ENCODE results near the gene PCDH1. TPM values are rescaled to one million over a fixed set of nuclear protein-coding genes. Genes with fewer than 3 reads are reported as not detected.

Gene PCDH1
- polyA plus RNA-seq, 1 donor = 29.4 TPM

DNA sequence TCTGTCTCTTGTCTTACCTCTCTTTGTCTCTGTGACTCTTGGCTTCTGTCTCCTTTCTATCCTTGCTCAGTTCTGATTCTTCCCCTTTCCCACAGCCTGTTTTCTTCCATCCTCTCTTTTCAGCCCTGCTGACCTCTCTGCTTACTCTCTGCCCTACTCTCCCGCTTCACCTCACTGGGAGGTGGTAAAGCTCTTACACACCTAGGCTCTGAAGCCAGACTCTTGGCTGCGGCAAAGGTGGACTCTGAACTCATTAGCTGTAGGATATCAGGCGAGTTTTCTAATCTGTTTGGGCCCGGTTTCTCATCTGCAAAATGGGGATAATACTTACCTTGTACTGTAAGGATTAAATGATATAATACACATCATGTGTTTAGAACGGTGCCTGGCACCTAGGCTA is 11.1 kb downstream of the PCDH1 start:
- Histone ChIP-seq H3K27me3 (ENCODE audit: control insufficient read depth, insufficient read depth, low read length) (no peaks in the 10 kb centered on the region), H3K27ac (ENCODE audit: low read length) (peak overlapping the region; percentile 71), H3K4me1 (ENCODE audit: control insufficient read depth, insufficient read depth, low read length) (peaks cover 51% of the 10 kb centered on the region), H3K36me3 (ENCODE audit: control insufficient read depth, insufficient read depth, low read length) (peaks cover 60% of the 10 kb centered on the region), H3K4me3 (ENCODE audit: low read length) (no peak overlapping the region), H3K9me3 (ENCODE audit: control insufficient read depth, low read depth, low read length) (no peaks in the 10 kb centered on the region)
- DNase-seq = peak; percentile 74 to 85
- WGBS (ENCODE audit: insufficient coverage, low lambda C conversion rate) = no CpG with 5 or more reads among the region's 5 CpGs

DNA sequence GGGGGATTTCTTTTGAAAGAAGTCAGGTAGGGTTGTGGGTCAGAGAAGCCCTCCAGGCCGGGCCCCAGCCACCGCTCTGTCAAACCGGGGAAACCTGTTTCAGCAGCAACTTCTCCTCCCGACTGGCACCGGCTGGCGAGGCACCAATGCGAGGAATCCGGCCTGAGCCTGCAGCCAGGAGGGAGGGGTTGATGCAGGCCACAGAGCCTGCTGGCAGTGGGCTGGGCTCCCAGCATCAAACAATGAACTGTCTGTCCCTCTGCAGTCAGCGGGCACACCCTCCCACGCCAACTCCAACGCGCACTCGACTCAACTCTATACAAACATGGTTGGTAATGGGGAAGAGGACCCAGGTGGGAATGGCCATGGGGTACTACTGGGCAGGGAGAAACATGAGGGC is 12.1 kb downstream of the PCDH1 start:
- DNase-seq = peak in 1 of 2 donors; percentile 73
- peaks cover 64% of the 10 kb centered on the region for H3K36me3 ChIP-seq (ENCODE audit: control insufficient read depth, insufficient read depth, low read length)
- no peaks in the 10 kb centered on the region for H3K27me3 ChIP-seq (ENCODE audit: control insufficient read depth, insufficient read depth, low read length)
- peak overlapping the region; percentile 71 for H3K27ac ChIP-seq (ENCODE audit: low read length)
- no peak overlapping the region for H3K4me3 ChIP-seq (ENCODE audit: low read length)
- no peaks in the 10 kb centered on the region for H3K9me3 ChIP-seq (ENCODE audit: control insufficient read depth, low read depth, low read length)
- no CpG with 5 or more reads among the region's 13 CpGs for WGBS (ENCODE audit: insufficient coverage, low lambda C conversion rate)
- H3K4me1 ChIP-seq (ENCODE audit: control insufficient read depth, insufficient read depth, low read length) = peaks cover 42% of the 10 kb centered on the region

- WGBS (ENCODE audit: insufficient coverage, low lambda C conversion rate) = no CpG with 5 or more reads among the region's 2 CpGs
- Histone ChIP-seq H3K9me3 (ENCODE audit: control insufficient read depth, low read depth, low read length) (no peaks in the 10 kb centered on the region), H3K36me3 (ENCODE audit: control insufficient read depth, insufficient read depth, low read length) (peaks cover 64% of the 10 kb centered on the region), H3K4me3 (ENCODE audit: low read length) (no peak overlapping the region), H3K27me3 (ENCODE audit: control insufficient read depth, insufficient read depth, low read length) (no peaks in the 10 kb centered on the region), H3K27ac (ENCODE audit: low read length) (no peak overlapping the region), H3K4me1 (ENCODE audit: control insufficient read depth, insufficient read depth, low read length) (peaks cover 35% of the 10 kb centered on the region)
- DNase-seq = no peak
Observed at GRCh38 chr5:141865406-141865805, 12.8 kb downstream of the PCDH1 start.

- peaks cover 64% of the 10 kb centered on the region for H3K36me3 ChIP-seq (ENCODE audit: control insufficient read depth, insufficient read depth, low read length)
- H3K27me3 ChIP-seq (ENCODE audit: control insufficient read depth, insufficient read depth, low read length) = no peaks in the 10 kb centered on the region
- 95% methylated on average over 4 of the region's 24 CpGs for WGBS (ENCODE audit: insufficient coverage, low lambda C conversion rate)
- no peak overlapping the region for H3K27ac ChIP-seq (ENCODE audit: low read length)
- no peak overlapping the region for H3K4me3 ChIP-seq (ENCODE audit: low read length)
- H3K4me1 ChIP-seq (ENCODE audit: control insufficient read depth, insufficient read depth, low read length) = peaks cover 28% of the 10 kb centered on the region
- H3K9me3 ChIP-seq (ENCODE audit: control insufficient read depth, low read depth, low read length) = no peaks in the 10 kb centered on the region
- no peak for DNase-seq
Observed at GRCh38 chr5:141864371-141865370, 13.5 kb downstream of the PCDH1 start.

- H3K36me3 ChIP-seq (ENCODE audit: control insufficient read depth, insufficient read depth, low read length) = peaks cover 58% of the 10 kb centered on the region
- no peak overlapping the region for H3K4me3 ChIP-seq (ENCODE audit: low read length)
- H3K27ac ChIP-seq (ENCODE audit: low read length) = no peak overlapping the region
- peaks cover 21% of the 10 kb centered on the region for H3K4me1 ChIP-seq (ENCODE audit: control insufficient read depth, insufficient read depth, low read length)
- no CpG with 5 or more reads among the region's 20 CpGs for WGBS (ENCODE audit: insufficient coverage, low lambda C conversion rate)
- H3K9me3 ChIP-seq (ENCODE audit: control insufficient read depth, low read depth, low read length) = no peaks in the 10 kb centered on the region
- H3K27me3 ChIP-seq (ENCODE audit: control insufficient read depth, insufficient read depth, low read length) = no peaks in the 10 kb centered on the region
- no peak for DNase-seq
Observed at GRCh38 chr5:141863569-141864178, 14.5 kb downstream of the PCDH1 start.

- H3K9me3 ChIP-seq (ENCODE audit: control insufficient read depth, low read depth, low read length) = no peaks in the 10 kb centered on the region
- peaks cover 52% of the 10 kb centered on the region for H3K36me3 ChIP-seq (ENCODE audit: control insufficient read depth, insufficient read depth, low read length)
- WGBS (ENCODE audit: insufficient coverage, low lambda C conversion rate) = no CpG with 5 or more reads among the region's 16 CpGs
- DNase-seq = no peak
- no peak overlapping the region for H3K4me3 ChIP-seq (ENCODE audit: low read length)
- H3K27ac ChIP-seq (ENCODE audit: low read length) = no peak overlapping the region
- peaks cover 27% of the 10 kb centered on the region for H3K4me1 ChIP-seq (ENCODE audit: control insufficient read depth, insufficient read depth, low read length)
- H3K27me3 ChIP-seq (ENCODE audit: control insufficient read depth, insufficient read depth, low read length) = no peaks in the 10 kb centered on the region
Observed at GRCh38 chr5:141862936-141863543, 15.2 kb downstream of the PCDH1 start.

DNA sequence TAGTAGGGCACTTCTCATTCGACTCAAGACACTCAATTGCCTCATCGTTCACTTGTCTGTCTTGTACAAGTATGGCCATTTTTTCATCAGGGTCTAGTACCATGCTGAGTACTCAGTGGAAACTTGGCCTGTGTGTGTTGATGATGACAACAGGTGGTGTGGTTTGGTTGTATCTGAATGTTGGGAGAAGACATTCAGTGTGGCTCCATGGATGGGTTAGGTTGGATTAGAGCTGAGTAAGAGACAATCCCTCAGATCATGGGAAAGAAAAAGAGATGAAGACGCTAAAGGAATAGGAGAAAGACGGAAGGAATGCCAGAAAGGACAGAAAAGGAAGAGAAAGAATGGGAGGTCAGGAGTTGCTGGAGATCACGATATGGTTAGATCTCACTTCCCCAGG is 17.0 kb downstream of the PCDH1 start:
- WGBS (ENCODE audit: insufficient coverage, low lambda C conversion rate) = 100% methylated on average over 2 of the region's 5 CpGs
- Histone ChIP-seq H3K4me3 (ENCODE audit: low read length) (no peak overlapping the region), H3K36me3 (ENCODE audit: control insufficient read depth, insufficient read depth, low read length) (peaks cover 48% of the 10 kb centered on the region)

DNA sequence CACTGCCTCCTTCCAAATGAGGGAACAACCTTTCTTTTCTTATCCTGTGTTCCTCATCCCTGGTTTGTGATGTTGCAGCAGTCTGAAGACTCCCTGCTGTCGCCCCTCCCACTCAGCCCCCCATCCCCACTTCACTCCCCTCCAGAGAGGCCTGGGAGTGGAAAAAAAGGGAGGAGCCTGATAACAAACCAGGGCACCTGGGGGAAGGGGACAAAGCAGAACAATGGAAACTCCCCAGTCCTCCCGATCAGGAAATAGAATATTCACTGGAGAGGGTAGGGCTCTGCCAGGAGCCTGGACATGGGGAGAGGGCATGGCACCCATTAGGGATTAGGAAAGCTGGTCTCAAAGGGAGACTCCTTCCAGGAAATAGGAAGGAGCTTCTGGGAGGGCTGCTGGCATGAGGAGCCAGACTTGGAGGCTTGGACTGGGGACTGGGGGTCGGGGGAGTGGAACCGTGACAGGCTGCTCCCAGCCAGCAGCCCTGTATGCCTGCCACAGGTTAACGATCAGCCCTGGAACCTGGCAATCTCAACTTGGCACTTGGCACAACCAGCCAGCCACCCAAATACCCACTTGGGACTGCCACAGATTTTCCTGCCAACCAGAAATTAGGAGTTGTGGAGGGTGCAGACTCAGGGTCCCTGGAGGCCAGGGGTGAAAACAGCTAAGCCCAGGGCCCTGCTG is 20.0 kb downstream of the PCDH1 start:
- Histone ChIP-seq H3K27me3 (ENCODE audit: control insufficient read depth, insufficient read depth, low read length) (no peaks in the 10 kb centered on the region), H3K4me3 (ENCODE audit: low read length) (no peak overlapping the region), H3K36me3 (ENCODE audit: control insufficient read depth, insufficient read depth, low read length) (peaks cover 27% of the 10 kb centered on the region), H3K4me1 (ENCODE audit: control insufficient read depth, insufficient read depth, low read length) (peaks cover 10% of the 10 kb centered on the region), H3K9me3 (ENCODE audit: control insufficient read depth, low read depth, low read length) (peaks cover 3% of the 10 kb centered on the region), H3K27ac (ENCODE audit: low read length) (peak overlapping the region; percentile 13)
- DNase-seq = peak in 1 of 2 donors; percentile 62
- no CpG with 5 or more reads among the region's 5 CpGs for WGBS (ENCODE audit: insufficient coverage, low lambda C conversion rate)

More for the DNA sequence above, 17.0 kb downstream of the PCDH1 start:
- no peak for DNase-seq
- H3K27ac ChIP-seq (ENCODE audit: low read length) = no peak overlapping the region
- no peaks in the 10 kb centered on the region for H3K9me3 ChIP-seq (ENCODE audit: control insufficient read depth, low read depth, low read length)
- peaks cover 11% of the 10 kb centered on the region for H3K4me1 ChIP-seq (ENCODE audit: control insufficient read depth, insufficient read depth, low read length)
- no peaks in the 10 kb centered on the region for H3K27me3 ChIP-seq (ENCODE audit: control insufficient read depth, insufficient read depth, low read length)

DNA sequence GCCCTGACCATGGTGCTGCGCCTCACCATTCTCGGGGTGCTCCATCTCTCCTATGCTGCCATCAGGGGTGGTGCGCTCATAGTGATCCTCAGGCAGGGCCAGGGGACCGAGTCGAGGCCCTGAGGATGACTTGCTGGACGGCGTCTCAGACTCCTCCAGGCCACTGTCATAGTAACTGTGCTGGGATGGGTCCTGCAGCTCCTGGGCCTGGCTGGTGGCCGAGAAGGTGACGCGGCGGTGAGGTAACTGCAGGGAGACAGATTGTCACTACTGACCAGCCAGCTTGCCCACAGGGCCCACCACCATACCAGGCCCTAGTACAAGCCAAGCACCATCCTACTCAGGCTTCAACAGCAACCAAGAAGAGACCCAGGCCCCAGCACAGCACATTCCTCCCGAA is 21.0 kb downstream of the PCDH1 start:
- H3K9me3 ChIP-seq (ENCODE audit: control insufficient read depth, low read depth, low read length) = peaks cover 3% of the 10 kb centered on the region
- H3K27me3 ChIP-seq (ENCODE audit: control insufficient read depth, insufficient read depth, low read length) = no peaks in the 10 kb centered on the region
- H3K36me3 ChIP-seq (ENCODE audit: control insufficient read depth, insufficient read depth, low read length) = peaks cover 17% of the 10 kb centered on the region
- DNase-seq = no peak
- H3K4me3 ChIP-seq (ENCODE audit: low read length) = no peak overlapping the region
- no CpG with 5 or more reads among the region's 12 CpGs for WGBS (ENCODE audit: insufficient coverage, low lambda C conversion rate)
- H3K27ac ChIP-seq (ENCODE audit: low read length) = no peak overlapping the region
- H3K4me1 ChIP-seq (ENCODE audit: control insufficient read depth, insufficient read depth, low read length) = peaks cover 10% of the 10 kb centered on the region

Data from large intestine (tissue), 3 donors.